Daoy (cell line): ENCODE results near the gene KCNG2. TPM values are rescaled to one million over a fixed set of nuclear protein-coding genes. Genes with fewer than 3 reads are reported as not detected.

Experiments
- DNase-seq: peaks from one replicate; pipeline ENCODE4 v3.0.0-alpha.2; 2015; ENCODE audit warnings: low read depth
- total RNA-seq: library from RNA; depleted of rRNA; stranded (reverse); fragments of >200 nt; shearing (Covaris generic); gene quantifications from 2 replicates; pipeline ENCODE4 v1.2.3, GENCODE V29; 2014

KCNG2 gene
- total RNA-seq, 1 experiment from 2014 or later = not detected

- DNase-seq = no peak
Measured at GRCh38 chr18:79906706-79907105, 109.0 kb downstream of the KCNG2 start.

GRCh38 chr18:79910563-79911343 is 113.0 kb downstream of the KCNG2 start:
- no peak for DNase-seq

- no peak for DNase-seq
Measured at GRCh38 chr18:79911344-79912270, 113.9 kb downstream of the KCNG2 start.

GRCh38 chr18:79912409-79912991 is 114.8 kb downstream of the KCNG2 start:
- no peak for DNase-seq

- DNase-seq = no peak
Measured at GRCh38 chr18:79912994-79913831, 115.5 kb downstream of the KCNG2 start.

GRCh38 chr18:79914614-79915160 is 116.9 kb downstream of the KCNG2 start:
- DNase-seq = no peak

- DNase-seq = no peak
Measured at GRCh38 chr18:79915161-79916127, 117.7 kb downstream of the KCNG2 start.

GRCh38 chr18:79916128-79916494 is 118.4 kb downstream of the KCNG2 start:
- DNase-seq = no peak

- DNase-seq = no peak
Measured at GRCh38 chr18:79916546-79917168, 118.9 kb downstream of the KCNG2 start.

GRCh38 chr18:79917169-79917852 is 119.6 kb downstream of the KCNG2 start:
- no peak for DNase-seq

GRCh38 chr18:79917853-79918614 is 120.3 kb downstream of the KCNG2 start:
- no peak for DNase-seq

GRCh38 chr18:79918615-79919011 is 120.9 kb downstream of the KCNG2 start:
- no peak for DNase-seq

GRCh38 chr18:79919089-79919488 is 121.4 kb downstream of the KCNG2 start:
- no peak for DNase-seq

- DNase-seq = no peak
Measured at GRCh38 chr18:79921984-79922965, 124.5 kb downstream of the KCNG2 start.

- no peak for DNase-seq
Measured at GRCh38 chr18:79922971-79923411, 125.3 kb downstream of the KCNG2 start.

- DNase-seq = no peak
Measured at GRCh38 chr18:79923896-79924585, 126.3 kb downstream of the KCNG2 start.
